Heart left ventricle (tissue), 13 donors: ENCODE results near the gene GALNT5.

ENCODE experiments used
- CTCF ChIP-seq, 12 donors: fragments of 200-600 bp; sonication (generic) in 4 of 12; IDR thresholded peaks; one replicate each; pipeline versions ENCODE4 v1.5.0 to v1.8.0; 2018 to 2022; ENCODE audit warnings: antibody characterized with exemption in 12 of 12, mild to moderate bottlenecking in 5 of 12
- POLR2A ChIP-seq, 2 donors: fragments of 450-650 bp; IDR thresholded peaks; one replicate each; pipeline ENCODE4 v1.6.1; 2017; ENCODE audit warnings: antibody characterized with exemption in 2 of 2, mild to moderate bottlenecking in 2 of 2, moderate library complexity in 2 of 2
- donor health status: ischemic (EF 13 %, LVEDD 7.1; RV severe dilation, severe dysfunction).
- donor health status: DM: no; HTN: yes; CAD: no.
- donor health status: DM: no; HTN: no; CAD: no.
- donor health status: ischemic (EF 25% LVEDD 6.9; RV normal size, moderate dysfunction).
- donor health status: ischemic (EF 25% LVEDD 5.7; RV mildly dilated, moderate dysfunction).
- donor health status: ischemic (EF 35%, LVEDD 5.7; RV mildly dilated, moderate dysfunction).
- donor health status: nonischemic (EF 11% LVEDD 7.7; RV severe dilation, severe dysfunction).
- donor health status: DM: yes; HTN: yes; CAD: no.
- donor health status: PGD.
- donor health status: ischemic (EF 29% LVEDD 5.4; RV normal size, mild dysfunction).
- donor health status: nonischemic (EF 23%, LVEDD 6.1; RV moderate dilation, normal function).

- no peak for TF ChIP-seq POLR2A (IDR thresholded peaks at IDR 0.05)
- TF ChIP-seq CTCF (IDR thresholded peaks at IDR 0.05), result no peak
Measured at GRCh38 chr2:157264099-157264498, 6.6 kb downstream of the GALNT5 start.
